Breast epithelium (tissue), 4 donors: Measurements from ENCODE around the gene CAMK2D. TPM values are rescaled to one million over a fixed set of nuclear protein-coding genes. Genes with fewer than 3 reads are reported as not detected.

Experiments
- DNase-seq, 2 donors: peaks; one replicate each; pipeline ENCODE4 v3.0.0-alpha.2; 2019; ENCODE audit warnings: low spot score in 2 of 2
- H3K27ac ChIP-seq, 2 donors: fragments of 200-600 bp; sonication (generic) in 1 of 2; one replicate each; pipeline ENCODE4 v1.5.1; 2016 to 2019; ENCODE audit warnings: mild to moderate bottlenecking in 1 of 2
- H3K27me3 ChIP-seq, 2 donors: fragments of 200-600 bp; sonication (generic) in 1 of 2; one replicate each; pipeline versions ENCODE4 v1.5.1 to v1.6.0; 2017 to 2019; ENCODE audit warnings: control low read depth in 1 of 2, mild to moderate bottlenecking in 1 of 2
- H3K36me3 ChIP-seq: fragments of 200-600 bp; one replicate; pipeline ENCODE4 v1.5.1; 2019
- H3K4me1 ChIP-seq, 2 donors: fragments of 200-600 bp; sonication (generic); one replicate each; pipeline ENCODE4 v1.5.1; 2016 to 2019; ENCODE audit warnings: control low read depth in 1 of 2
- H3K4me3 ChIP-seq, 3 donors: fragments of 200-600 bp; sonication (generic); 1 replicate in 2 of 3; 2 replicates in 1 of 3; pipeline ENCODE4 v1.5.1; 2016 to 2019; ENCODE audit warnings: mild to moderate bottlenecking in 3 of 3, moderate library complexity in 2 of 3
- H3K9me3 ChIP-seq, 2 donors: fragments of 200-600 bp; sonication (generic) in 1 of 2; one replicate each; pipeline ENCODE4 v1.5.1; 2016 to 2019; ENCODE audit warnings: control low read depth in 1 of 2
- POLR2A ChIP-seq: fragments of 450-650 bp; IDR thresholded peaks from one replicate; pipeline ENCODE4 v1.6.1; 2016; ENCODE audit warnings: antibody characterized with exemption, mild to moderate bottlenecking, moderate library complexity
- POLR2AphosphoS5 ChIP-seq, 3 donors: sonication (generic); formaldehyde crosslinking; IDR thresholded peaks; one replicate each; pipeline ENCODE4 v1.6.1; 2017; ENCODE audit warnings: antibody characterized with exemption in 3 of 3
- intact Hi-C: fragments of 100-400 bp; cut with DNase I; formaldehyde crosslinking; loops from one replicate; pipeline ENCODE4 v1.15.1; 2023; ENCODE audit warnings: low total_unique reads
- total RNA-seq, 3 donors: library from RNA; depleted of rRNA; stranded (reverse); fragments of >200 nt; gene quantifications; one replicate each; pipeline ENCODE4 v1.1.0, GENCODE V29; 2016
- TF ChIP-seq, protein P1 (sequence below), 3 donors: fragments of 450-650 bp; IDR thresholded peaks; one replicate each; pipeline ENCODE4 v1.5.1; 2016 to 2017; ENCODE audit warnings: antibody characterized with exemption in 3 of 3, mild to moderate bottlenecking in 3 of 3, moderate library complexity in 3 of 3

Gene CAMK2D
- total RNA-seq, 3 donors from 2014 or later = 47.7 to 62.1 (median 57.7) TPM

GRCh38 chr4:113495790-113496189 lies 265.7 kb downstream of the CAMK2D start:
- Histone ChIP-seq H3K4me1 (no peaks in the 10 kb centered on the region), H3K27me3 (no peaks in the 10 kb centered on the region), H3K9me3 (no peaks in the 10 kb centered on the region), H3K27ac (no peak overlapping the region), H3K36me3 (no peaks in the 10 kb centered on the region), H3K4me3 (no peak overlapping the region)
- intact Hi-C loops = no loop called here
- no peak for DNase-seq
- TF ChIP-seq POLR2A (no peak), POLR2AphosphoS5 (IDR thresholded peaks at IDR 0.05) (no peak)
- TF ChIP-seq, protein P1, sequence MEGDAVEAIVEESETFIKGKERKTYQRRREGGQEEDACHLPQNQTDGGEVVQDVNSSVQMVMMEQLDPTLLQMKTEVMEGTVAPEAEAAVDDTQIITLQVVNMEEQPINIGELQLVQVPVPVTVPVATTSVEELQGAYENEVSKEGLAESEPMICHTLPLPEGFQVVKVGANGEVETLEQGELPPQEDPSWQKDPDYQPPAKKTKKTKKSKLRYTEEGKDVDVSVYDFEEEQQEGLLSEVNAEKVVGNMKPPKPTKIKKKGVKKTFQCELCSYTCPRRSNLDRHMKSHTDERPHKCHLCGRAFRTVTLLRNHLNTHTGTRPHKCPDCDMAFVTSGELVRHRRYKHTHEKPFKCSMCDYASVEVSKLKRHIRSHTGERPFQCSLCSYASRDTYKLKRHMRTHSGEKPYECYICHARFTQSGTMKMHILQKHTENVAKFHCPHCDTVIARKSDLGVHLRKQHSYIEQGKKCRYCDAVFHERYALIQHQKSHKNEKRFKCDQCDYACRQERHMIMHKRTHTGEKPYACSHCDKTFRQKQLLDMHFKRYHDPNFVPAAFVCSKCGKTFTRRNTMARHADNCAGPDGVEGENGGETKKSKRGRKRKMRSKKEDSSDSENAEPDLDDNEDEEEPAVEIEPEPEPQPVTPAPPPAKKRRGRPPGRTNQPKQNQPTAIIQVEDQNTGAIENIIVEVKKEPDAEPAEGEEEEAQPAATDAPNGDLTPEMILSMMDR (IDR thresholded peaks at IDR 0.05) = no peak

GRCh38 chr4:113483131-113483530 lies 278.4 kb downstream of the CAMK2D start:
- H3K4me1 ChIP-seq = no peaks in the 10 kb centered on the region
- intact Hi-C loops = no loop called here
- no peaks in the 10 kb centered on the region for H3K9me3 ChIP-seq
- no peaks in the 10 kb centered on the region for H3K36me3 ChIP-seq
- H3K4me3 ChIP-seq = no peak overlapping the region
- H3K27me3 ChIP-seq = no peaks in the 10 kb centered on the region
- H3K27ac ChIP-seq = no peak overlapping the region
- no peak for TF ChIP-seq POLR2AphosphoS5 (IDR thresholded peaks at IDR 0.05)
- no peak for TF ChIP-seq POLR2A
- TF ChIP-seq, protein P1 (IDR thresholded peaks at IDR 0.05) = no peak
- DNase-seq = no peak

- Histone ChIP-seq H3K27me3 (no peaks in the 10 kb centered on the region), H3K9me3 (peaks cover 1 to 2% of the 10 kb centered on the region in 2 donors), H3K4me1 (no peaks in the 10 kb centered on the region), H3K4me3 (no peak overlapping the region), H3K27ac (no peak overlapping the region), H3K36me3 (no peaks in the 10 kb centered on the region)
- DNase-seq = no peak
- intact Hi-C loops = no loop called here
- TF ChIP-seq, protein P1 (IDR thresholded peaks at IDR 0.05) = no peak
- TF ChIP-seq POLR2AphosphoS5 (IDR thresholded peaks at IDR 0.05) (no peak), POLR2A (no peak)
Observed at GRCh38 chr4:113482325-113482724, 279.2 kb downstream of the CAMK2D start.

DNA sequence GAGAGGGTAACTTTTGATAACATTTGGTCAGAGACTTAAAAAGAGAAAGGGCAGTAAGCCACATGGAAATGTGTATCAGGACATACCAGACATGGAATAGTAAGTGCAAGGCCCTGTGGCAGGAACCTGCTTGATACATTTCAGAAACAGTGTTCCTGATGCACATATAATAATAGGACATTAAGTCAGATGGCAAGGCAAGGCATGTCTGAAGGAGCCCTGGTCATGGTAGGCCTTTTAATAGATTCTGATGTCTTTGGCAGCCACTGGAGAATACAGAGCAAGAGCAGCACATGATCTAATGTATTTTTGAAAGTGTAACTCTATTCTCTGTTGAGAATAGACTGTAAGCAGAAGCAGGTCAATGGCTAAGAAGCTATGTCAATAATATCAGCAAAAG lies 279.7 kb downstream of the CAMK2D start:
- intact Hi-C loops = no loop called here
- no peak for TF ChIP-seq POLR2A
- no peak for TF ChIP-seq POLR2AphosphoS5 (IDR thresholded peaks at IDR 0.05)
- TF ChIP-seq, protein P1 (IDR thresholded peaks at IDR 0.05) = no peak

GRCh38 chr4:113480109-113480508 lies 281.4 kb downstream of the CAMK2D start:
- Histone ChIP-seq H3K4me3 (no peak overlapping the region), H3K36me3 (no peaks in the 10 kb centered on the region), H3K9me3 (peaks cover 6 to 7% of the 10 kb centered on the region in 2 donors), H3K27me3 (no peaks in the 10 kb centered on the region), H3K27ac (no peak overlapping the region), H3K4me1 (no peaks in the 10 kb centered on the region)
- TF ChIP-seq, protein P1 (IDR thresholded peaks at IDR 0.05) = no peak
- TF ChIP-seq POLR2AphosphoS5 (IDR thresholded peaks at IDR 0.05) (no peak), POLR2A (no peak)
- DNase-seq = no peak
- intact Hi-C loops = no loop called here

More for the DNA sequence above, 279.7 kb downstream of the CAMK2D start:
- no peaks in the 10 kb centered on the region for H3K36me3 ChIP-seq
- H3K9me3 ChIP-seq = peaks cover 6% of the 10 kb centered on the region in 2 donors
- no peaks in the 10 kb centered on the region for H3K4me1 ChIP-seq
- no peaks in the 10 kb centered on the region for H3K27me3 ChIP-seq
- DNase-seq = no peak
- no peak overlapping the region for H3K27ac ChIP-seq
- no peak overlapping the region for H3K4me3 ChIP-seq
